RWPE1 (cell line): ENCODE results near the gene ADCY10.
"Not testable (repeated sequence)": the region's sequence is repeated elsewhere in the genome, so short reads cannot be mapped to it uniquely, and the experiment has no call there.

ENCODE experiments used
- CTCF ChIA-PET: fragments of 350-600 bp; sonication (Branson Sonifier 250); formaldehyde crosslinking; extraction: SDS; loops from one replicate; lab custom pipeline; 2021; lab: Yijun Ruan, JAX
- POLR2A ChIA-PET: fragments of 400-600 bp; formaldehyde crosslinking; extraction: SDS; loops from one replicate; lab custom pipeline; 2020; ENCODE audit warnings: antibody characterized with exemption; ENCODE audit not compliant: low non-redundant PET; lab: Yijun Ruan, JAX
- DNase-seq: peaks from one replicate; pipeline ENCODE4 v3.0.0; 2012; ENCODE audit warnings: low spot score
- H3K27ac ChIP-seq: fragments of 450-650 bp; 2 replicates; pipeline ENCODE4 v1.5.1; 2017
- TF ChIP-seq, protein P1 (sequence below): fragments of 450-650 bp; conservative IDR thresholded peaks from 2 replicates; pipeline ENCODE4 v1.5.1; 2017; ENCODE audit warnings: low read depth, mild to moderate bottlenecking

The ADCY10 gene

DNA sequence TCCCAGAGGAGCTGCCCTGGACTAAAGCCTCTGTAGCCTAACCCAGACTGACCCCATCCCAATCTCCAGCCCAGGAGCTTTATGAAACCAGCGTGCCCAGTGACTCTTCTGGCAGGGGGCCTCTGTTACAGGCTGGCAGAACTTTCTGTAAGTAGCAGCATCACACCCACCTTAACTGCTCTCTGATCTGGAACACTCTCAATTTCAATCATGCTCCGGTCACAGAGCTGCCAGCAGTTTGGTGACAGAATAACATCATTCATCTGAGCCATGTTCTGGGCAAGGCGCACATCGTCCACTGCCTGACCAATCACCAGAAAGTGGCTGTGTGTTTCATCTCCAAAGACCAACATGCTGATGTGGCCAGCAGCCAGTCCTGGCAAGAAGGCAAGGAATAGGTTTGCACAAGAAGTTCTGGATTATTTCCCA is 14.7 kb downstream of the ADCY10 start:
- TF ChIP-seq, protein P1, sequence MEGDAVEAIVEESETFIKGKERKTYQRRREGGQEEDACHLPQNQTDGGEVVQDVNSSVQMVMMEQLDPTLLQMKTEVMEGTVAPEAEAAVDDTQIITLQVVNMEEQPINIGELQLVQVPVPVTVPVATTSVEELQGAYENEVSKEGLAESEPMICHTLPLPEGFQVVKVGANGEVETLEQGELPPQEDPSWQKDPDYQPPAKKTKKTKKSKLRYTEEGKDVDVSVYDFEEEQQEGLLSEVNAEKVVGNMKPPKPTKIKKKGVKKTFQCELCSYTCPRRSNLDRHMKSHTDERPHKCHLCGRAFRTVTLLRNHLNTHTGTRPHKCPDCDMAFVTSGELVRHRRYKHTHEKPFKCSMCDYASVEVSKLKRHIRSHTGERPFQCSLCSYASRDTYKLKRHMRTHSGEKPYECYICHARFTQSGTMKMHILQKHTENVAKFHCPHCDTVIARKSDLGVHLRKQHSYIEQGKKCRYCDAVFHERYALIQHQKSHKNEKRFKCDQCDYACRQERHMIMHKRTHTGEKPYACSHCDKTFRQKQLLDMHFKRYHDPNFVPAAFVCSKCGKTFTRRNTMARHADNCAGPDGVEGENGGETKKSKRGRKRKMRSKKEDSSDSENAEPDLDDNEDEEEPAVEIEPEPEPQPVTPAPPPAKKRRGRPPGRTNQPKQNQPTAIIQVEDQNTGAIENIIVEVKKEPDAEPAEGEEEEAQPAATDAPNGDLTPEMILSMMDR, result no peak
- ChIA-PET POLR2A (interaction anchor here (0.5 kb wide), 1 partner anchor 27 kb away, joined by 4 read pairs; no protein-coding TSS in a partner anchor), CTCF (no interaction called here)
- DNase-seq, result no peak
- peak overlapping the region; percentile 57 for H3K27ac ChIP-seq

DNA sequence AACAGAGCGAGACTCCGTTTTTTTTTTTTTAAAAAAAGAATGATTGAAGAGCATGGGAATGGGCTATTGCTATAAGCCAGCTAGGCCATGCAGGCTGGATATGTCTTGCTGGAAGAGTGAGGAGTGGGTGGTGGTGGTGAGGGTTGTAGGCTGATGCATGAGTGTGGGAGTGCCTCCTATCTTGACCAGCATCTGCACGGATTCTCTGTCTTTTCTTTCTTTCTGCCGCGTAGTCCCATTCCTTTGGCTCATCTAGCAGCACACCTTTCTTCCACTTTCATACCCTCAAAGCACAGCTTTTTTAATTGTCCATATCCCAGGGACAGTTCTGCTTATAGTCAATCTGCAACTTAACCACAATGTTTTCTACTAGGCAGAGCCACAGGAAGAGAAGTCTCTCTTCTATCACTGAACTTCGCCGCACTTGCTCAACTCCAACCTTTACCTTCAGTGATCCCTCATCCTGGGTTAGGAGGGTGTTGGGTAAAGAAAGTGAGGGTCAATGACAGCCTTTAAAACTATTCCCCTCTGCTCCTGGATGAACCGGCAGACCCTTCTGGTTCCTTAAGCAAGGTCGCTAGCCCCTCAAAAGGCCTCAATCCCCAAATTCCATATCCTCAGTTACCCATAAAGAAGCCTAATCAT is 15.2 kb downstream of the ADCY10 start:
- TF ChIP-seq, protein P1, result no peak
- H3K27ac ChIP-seq, result peak overlapping the region; percentile 57
- CTCF ChIA-PET, result no interaction called here
- DNase-seq, result no peak
- POLR2A ChIA-PET, result interaction anchor here (0.5 kb wide), 1 partner anchor 27 kb away, joined by 4 read pairs; no protein-coding TSS in a partner anchor

DNA sequence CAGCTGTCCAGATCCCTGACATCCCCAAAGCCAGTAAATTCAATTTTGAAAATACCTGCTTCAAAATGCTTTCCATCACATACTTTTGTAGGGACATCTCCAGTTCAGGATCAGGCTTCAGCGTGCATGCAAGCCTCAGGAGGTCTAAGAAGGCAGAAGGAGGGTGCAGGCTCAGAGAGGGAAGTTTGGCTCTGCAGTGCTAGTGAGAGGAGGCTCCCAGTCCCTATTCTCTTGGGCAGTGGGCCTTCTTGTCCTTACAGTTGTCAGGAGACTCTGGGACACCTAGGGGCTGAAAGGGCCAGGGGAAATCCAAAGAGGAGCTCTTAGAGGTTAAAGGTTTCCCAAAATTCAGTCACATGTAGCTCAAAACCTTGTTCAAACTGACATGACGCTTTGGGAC is 20.1 kb downstream of the ADCY10 start:
- TF ChIP-seq, protein P1, result no peak
- POLR2A ChIA-PET, result no interaction called here
- no peak for DNase-seq
- H3K27ac ChIP-seq, result no peak overlapping the region
- CTCF ChIA-PET, result no interaction called here

DNA sequence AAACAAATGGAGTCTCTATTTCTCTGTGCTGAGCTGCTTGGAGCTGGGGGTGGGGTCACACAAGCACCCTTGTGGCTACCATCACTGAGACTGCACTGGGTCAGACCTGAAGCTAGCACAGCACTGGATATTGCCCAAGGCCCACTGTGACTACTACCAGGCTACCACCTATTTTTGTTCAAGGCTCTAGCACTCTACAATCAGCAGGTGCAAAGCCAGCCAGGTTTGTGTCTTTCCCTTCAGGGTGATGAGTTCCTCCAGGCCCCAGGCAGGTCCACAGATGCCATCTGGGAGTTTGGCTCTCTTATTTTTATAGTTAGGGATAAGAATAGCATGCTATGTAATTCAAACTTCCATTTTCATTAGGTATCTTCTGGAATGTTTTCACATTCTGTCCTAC is 23.5 kb downstream of the ADCY10 start:
- no peak overlapping the region for H3K27ac ChIP-seq
- POLR2A ChIA-PET, result no interaction called here
- no peak for DNase-seq
- TF ChIP-seq, protein P1, result no peak
- CTCF ChIA-PET, result no interaction called here

DNA sequence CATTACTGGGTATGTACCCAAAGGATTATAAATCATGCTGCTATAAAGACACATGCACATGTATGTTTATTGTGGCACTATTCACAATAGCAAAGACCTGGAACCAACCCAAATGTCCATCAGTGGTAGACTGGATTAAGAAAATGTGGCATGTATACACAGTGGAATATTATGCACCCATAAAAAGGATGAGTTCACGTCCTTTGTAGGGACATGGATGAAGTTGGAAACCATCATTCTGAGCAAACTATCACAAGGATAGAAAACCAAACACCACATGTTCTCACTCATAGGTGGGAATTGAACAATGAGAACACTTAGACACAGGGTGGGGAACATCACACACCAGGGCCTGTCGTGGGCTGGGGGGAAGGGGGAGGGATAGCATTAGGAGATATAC is 26.7 kb downstream of the ADCY10 start:
- DNase-seq, CTCF ChIA-PET, POLR2A ChIA-PET, H3K27ac ChIP-seq: not testable (repeated sequence)

DNA sequence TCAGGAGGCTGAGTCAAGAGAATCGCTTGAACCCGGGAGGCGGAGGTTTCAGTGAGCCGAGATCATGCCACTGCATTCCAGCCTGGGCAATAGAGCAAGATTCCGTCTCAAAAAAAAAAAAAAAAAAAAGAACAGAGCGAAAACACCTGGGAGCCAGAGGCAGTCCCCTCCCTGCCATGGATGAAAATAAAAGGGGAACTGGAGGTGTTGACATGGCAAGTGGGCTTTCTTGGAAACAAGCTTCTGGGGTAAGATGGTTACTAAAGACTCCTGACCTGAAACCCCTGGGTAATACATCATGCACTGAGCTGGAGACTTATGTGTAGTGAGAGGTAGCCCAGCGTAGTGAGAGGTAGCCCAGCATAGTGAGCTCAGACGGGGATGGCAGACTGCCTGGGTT is 31.6 kb downstream of the ADCY10 start:
- POLR2A ChIA-PET, result no interaction called here
- CTCF ChIA-PET, result interaction anchor here (0.5 kb wide), 1 partner anchor 11 kb away, joined by 5 read pairs; no protein-coding TSS in a partner anchor
- DNase-seq, result no peak
- TF ChIP-seq, protein P1, result no peak
- H3K27ac ChIP-seq, result no peak overlapping the region

DNA sequence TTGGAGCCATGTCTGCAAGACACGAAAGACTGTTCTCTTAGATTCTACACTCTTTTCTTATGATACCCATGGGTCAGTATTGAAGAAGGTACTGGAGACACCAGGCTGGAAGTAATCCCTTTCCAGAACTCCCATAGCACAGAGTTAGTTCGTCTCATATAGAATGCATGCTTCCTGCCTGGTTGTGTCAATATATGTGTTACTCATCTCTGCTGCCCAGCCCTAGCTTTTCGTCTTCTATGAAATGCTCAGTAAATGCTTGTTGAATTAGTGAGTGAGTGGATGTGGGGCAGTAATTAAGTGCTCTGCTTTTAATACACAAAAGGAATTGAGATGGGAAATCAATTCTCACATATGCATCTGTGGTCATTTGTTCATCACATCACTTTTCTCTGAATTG is 32.1 kb downstream of the ADCY10 start:
- POLR2A ChIA-PET, result no interaction called here
- H3K27ac ChIP-seq, result no peak overlapping the region
- CTCF ChIA-PET, result no interaction called here
- peak; percentile 8 for DNase-seq
- TF ChIP-seq, protein P1, result no peak
